GM18951 (cell line): Measurements from ENCODE around the gene GRID1.

Experiments
- POLR2A ChIP-seq: IDR thresholded peaks from 4 replicates; pipeline ENCODE4 v1.6.1; 2011; ENCODE audit warnings: mild to moderate bottlenecking; ENCODE audit not compliant: insufficient read length, insufficient read depth; ENCODE audit errors: extremely low read depth
- in situ Hi-C: fragments of 300-500 bp; cut with MboI; formaldehyde crosslinking; loops from one replicate; pipeline ENCODE4 v1.12.0; 2022; ENCODE audit warnings: low sequenced_read_pairs, mixed read lengths, inconsistent platforms; ENCODE audit not compliant: unreplicated experiment

Gene GRID1

GRCh38 chr10:86230557-86231180, 135.9 kb downstream of the GRID1 start:
- in situ Hi-C loops, result no loop called here
- no peak for TF ChIP-seq POLR2A

DNA sequence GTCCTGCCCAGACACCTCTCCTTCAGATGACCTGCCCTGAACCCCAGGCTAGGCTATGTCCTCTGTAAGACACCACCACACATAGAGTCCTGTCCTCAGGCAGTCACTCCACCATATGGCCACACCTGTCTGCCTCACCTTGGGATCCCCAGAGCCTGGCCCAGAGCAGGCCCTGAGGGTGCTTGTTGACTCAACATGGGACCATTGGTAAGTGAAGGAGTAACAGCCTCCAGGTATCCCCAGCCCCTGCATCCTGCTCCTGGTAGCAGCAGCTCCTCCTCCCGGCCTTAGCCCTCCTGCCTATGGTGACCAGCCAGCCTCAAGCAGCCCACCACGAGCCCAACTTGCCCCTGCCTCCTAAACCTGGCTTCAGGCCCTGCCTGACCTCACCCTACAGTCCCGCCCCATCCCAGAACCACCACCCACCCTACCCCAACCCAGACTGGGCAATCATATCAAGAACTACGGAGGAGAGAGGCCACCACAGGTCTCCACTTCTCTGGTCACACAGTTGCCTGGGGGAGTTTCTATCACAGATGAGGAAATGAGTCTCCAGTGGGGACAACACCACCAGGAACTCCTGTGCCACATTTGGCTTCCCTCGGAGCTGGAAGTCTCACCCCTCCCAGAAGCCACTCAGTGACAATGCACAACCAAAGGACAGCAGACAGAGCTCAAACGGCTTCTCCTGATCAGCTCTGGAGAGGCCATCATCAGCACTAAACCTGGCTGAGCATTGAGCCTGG, 136.6 kb downstream of the GRID1 start:
- no peak for TF ChIP-seq POLR2A
- in situ Hi-C loops, result no loop called here

DNA sequence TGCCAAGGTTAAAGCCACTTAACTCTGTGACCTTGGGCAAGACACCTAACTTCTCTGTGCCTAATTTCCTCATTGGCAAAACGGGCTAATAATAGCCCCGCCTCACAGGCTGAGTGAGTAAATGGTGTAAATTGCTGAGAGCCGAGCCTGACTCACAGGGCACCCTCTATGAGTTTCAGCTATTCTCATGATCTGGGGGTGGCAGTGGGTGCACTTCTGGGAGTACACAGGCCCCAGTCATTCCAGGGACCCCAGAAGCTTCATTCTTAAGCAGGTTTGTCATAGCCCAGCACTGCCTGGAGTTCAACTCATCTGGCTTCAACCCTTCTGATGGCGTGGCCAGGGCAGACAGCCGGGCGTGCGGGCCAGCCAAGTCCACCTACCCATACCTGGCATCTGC, 137.2 kb downstream of the GRID1 start:
- TF ChIP-seq POLR2A, result no peak
- in situ Hi-C loops, result no loop called here

GRCh38 chr10:86227501-86228258, 138.9 kb downstream of the GRID1 start:
- TF ChIP-seq POLR2A, result no peak
- in situ Hi-C loops, result no loop called here

DNA sequence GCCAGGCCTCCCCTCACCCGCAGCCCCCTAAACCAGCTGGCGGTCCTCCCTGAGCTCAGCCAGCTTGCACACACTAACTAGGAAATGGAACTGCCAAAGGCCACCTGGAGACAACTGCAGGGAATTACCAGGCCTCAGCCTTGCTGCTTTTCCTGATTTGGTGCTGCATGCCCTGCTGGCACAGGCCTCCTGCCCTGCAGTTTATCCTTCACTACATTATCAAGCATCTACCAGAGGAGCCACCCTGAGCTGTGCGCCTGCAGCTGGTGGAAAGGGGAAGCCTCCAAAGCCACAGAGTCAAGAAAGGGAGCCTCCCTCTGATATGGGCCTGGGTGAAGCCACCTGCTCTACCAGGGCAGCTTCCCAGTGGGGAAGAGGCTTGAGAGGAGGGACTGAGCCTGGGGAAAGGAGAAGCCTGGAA, 139.8 kb downstream of the GRID1 start:
- TF ChIP-seq POLR2A, result no peak
- in situ Hi-C loops, result no loop called here

DNA sequence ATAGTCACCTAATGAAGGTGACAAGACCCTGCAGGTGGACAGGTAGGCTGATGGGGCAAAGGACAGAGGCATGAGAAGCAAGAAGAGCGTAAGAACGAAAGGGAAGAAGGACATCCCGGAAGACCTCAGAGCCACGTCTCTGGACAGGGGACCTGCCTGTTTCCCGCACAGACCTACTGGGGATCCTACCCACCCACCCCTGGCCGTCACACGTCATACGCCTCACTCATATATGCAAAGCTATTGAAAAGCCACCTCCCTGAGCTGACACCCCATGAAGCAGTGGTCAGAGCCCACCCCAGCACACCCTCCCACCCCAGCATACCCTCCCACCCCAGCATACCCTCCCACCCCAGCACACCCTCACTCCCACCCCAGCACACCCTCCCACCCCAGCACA, 140.6 kb downstream of the GRID1 start:
- in situ Hi-C loops, result no loop called here
- TF ChIP-seq POLR2A, result no peak

DNA sequence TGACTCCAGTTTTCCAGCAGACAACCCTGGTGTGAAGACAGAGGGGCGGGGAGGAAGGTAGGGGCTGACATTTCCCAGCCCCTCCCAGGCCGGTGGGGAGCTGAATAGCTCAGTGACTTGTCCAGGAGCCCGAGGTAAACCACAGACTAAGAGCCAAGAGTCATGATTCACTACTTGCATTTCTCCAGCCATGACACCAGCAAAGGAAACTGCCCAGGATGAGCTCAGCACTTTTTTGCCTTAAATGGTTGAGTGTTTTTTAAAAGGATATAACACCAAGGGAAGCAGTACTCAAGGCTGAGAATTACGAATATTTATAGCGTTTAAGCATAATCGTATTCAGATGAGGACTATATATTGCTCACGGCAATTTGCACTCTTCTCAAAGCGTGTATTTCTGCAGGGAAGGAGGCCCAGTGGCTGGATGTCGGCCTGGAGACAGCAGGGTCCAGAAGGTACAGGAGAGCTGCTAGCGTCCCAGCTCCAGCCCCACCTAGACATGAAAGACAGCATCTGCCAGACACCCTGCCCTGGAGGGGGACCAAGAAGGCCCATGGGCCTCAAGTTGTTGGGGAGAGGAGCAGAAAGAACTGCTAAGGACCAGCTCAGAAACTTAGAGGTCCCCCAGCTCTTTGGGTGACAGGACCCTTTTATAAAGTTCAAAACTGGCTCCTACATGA, 141.4 kb downstream of the GRID1 start:
- no peak for TF ChIP-seq POLR2A
- in situ Hi-C loops, result no loop called here

DNA sequence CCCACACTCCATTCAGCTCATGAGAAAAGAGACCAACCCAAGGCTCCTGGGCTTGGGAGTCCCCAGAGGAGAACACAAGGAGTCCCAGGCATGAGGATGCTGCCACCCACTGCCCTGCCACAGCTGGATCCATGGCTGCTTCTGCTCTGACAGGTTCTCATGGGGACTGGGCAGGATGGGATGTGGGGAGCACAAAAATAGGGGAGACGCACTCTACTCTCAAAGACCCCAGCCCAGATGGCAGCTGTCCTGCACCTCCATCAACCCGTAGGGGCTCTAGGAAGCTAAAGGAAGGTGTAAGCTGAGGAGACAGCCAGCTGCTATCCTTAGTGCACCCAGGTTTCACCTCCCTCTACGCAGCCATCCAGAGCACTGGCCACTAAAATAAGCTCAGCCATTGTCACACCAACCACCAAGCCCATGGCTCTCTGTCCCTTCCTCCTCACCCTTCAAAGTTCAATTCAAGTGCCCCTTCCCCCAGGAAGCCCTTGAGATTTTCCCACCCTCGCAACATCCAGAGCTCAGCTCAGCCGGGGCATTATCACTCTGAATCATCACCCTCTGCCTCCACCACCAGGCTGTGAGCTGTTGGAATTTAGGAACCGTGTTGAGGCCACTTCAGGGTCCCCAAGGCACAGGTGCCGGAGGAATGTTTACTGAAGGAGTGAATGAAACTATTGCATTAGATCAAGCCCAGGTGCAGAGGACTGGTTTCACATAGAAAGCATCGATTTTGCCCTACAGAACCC, 142.1 kb downstream of the GRID1 start:
- TF ChIP-seq POLR2A, result no peak
- in situ Hi-C loops, result no loop called here

DNA sequence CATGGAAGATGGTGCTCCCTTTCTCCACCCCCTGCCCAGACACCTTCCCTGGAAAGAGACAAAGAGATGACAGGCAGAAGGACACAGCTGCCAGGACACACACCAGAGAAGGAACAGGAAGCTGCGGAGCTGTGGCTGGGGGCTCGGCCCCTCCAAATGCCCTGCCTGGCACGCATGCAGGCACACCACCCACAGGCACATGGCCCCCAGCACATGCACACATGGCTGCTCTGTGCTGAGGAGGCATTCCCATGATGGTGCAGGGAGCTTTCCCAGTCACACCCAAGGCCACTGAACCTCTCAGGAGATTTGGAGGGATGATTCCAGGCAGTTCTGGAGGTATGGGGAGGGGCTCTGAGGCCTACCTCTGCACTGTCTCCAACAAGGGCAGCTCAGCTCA, 143.3 kb downstream of the GRID1 start:
- TF ChIP-seq POLR2A, result no peak
- in situ Hi-C loops, result no loop called here

DNA sequence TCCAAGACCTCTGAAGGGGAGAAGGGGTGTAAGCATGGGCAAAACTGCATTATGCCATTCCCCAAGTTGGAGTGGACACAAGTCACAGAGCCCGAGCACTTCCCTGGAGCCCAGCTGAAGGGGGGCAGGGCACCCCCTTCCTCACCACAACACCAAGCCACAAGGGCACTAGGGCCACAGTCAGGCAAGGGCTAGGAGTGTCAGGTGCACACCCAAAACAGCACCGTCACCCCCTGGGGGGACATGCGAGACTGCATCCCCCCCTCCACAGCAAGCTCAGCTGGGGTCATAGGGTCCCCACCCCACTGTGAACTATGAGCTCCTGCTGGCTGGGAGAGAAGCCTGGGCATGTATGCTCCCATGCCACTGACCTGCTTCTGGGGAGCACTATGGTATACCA, 143.9 kb downstream of the GRID1 start:
- in situ Hi-C loops, result no loop called here
- TF ChIP-seq POLR2A, result no peak

DNA sequence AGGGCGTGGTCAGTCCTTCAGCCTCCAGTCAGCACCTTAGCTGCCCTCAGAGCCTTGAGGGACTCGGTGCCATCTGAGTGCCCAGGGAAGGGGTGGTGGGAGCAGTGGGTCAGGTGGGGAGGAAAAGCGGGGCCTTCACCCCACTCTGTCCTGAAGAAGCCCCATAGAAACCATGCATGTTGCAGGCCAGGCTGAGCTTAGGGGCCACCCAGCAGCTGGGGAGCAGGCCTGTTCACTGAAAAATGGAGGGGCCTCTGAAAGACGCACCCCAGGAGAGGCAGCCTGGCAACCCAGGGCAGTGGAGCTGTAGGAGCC, 144.3 kb downstream of the GRID1 start:
- no peak for TF ChIP-seq POLR2A
- in situ Hi-C loops, result no loop called here

- TF ChIP-seq POLR2A, result no peak
Measured at GRCh38 chr10:86221442-86222335, 144.9 kb downstream of the GRID1 start.

More at GRCh38 chr10:86221442-86222335, 144.9 kb downstream of the GRID1 start:
- in situ Hi-C loops, result no loop called here
